HCT116 (cell line): Measurements from ENCODE around the gene PEDS1. TPM values are rescaled to one million over a fixed set of nuclear protein-coding genes. Genes with fewer than 3 reads are reported as not detected.

Source experiments
- ATAC-seq: fragments of 200-7000 bp; cut with Tn5 transposase; 2 replicates; pipeline ENCODE4 v1.9.1; 2020; ENCODE audit warnings: mild to moderate bottlenecking, moderate library complexity
- BruUV-seq: library from RNA; stranded (reverse); fragments of 400-500 nt; replicated peaks from 2 replicates; lab custom pipeline; 2021; lab: Mats Ljungman, UMichigan
- CTCF ChIA-PET: fragments of 300-600 bp; sonication (Branson Sonifier 250); formaldehyde crosslinking; loops from one replicate; lab custom pipeline; 2021; ENCODE audit warnings: antibody characterized with exemption; lab: Charles Lee
- POLR2A ChIA-PET: fragments of 300-600, 350-600 bp; sonication (Branson Sonifier 250); formaldehyde crosslinking; loops from one replicate; lab custom pipeline; 2021; ENCODE audit warnings: antibody characterized with exemption; lab: Charles Lee
- RAD21 ChIA-PET, 2 experiments: fragments of 300-600 bp; sonication (Branson Sonifier 250); formaldehyde crosslinking; loops; one replicate each; lab custom pipeline; 2023; ENCODE audit warnings: low total read pairs in 2 of 2; ENCODE audit not compliant: uncharacterized antibody in 2 of 2, unreplicated experiment in 2 of 2, low non-redundant PET in 1 of 2; lab: Charles Lee
- DNase-seq: peaks from one replicate; pipeline ENCODE4 v3.0.0-alpha.2; 2010; ENCODE audit warnings: low read depth, low spot score
- H2AFZ ChIP-seq: fragments of 200-600 bp; shearing (Covaris generic), sonication (generic); 2 replicates; pipeline ENCODE4 v1.6.1; 2017; ENCODE audit warnings: low read depth, mixed run types, mixed read lengths, antibody characterized with exemption, low read length; ENCODE audit not compliant: poor library complexity, severe bottlenecking
- H3K27ac ChIP-seq: 2 replicates; pipeline ENCODE4 v1.5.1; 2012; ENCODE audit warnings: low read depth, low read length
- H3K27me3 ChIP-seq: fragments of 200-600 bp; sonication (generic); 2 replicates; pipeline ENCODE4 v1.6.1; 2016; ENCODE audit warnings: mixed run types, low read length, mixed read lengths; ENCODE audit not compliant: insufficient read depth
- H3K36me3 ChIP-seq, 2 experiments: fragments of 200-500 bp in 1 of 2; fragments of 200-600 bp in 1 of 2; sonication (Bioruptor generic) in 1 of 2; sonication (generic) in 1 of 2; 2 replicates each; pipeline versions ENCODE4 v1.5.1 to v1.6.1; 2014 to 2016; ENCODE audit warnings: low read length in 2 of 2, inconsistent platforms in 1 of 2, mixed read lengths in 1 of 2, mixed run types in 1 of 2; ENCODE audit not compliant: insufficient read depth in 2 of 2, control insufficient read depth in 1 of 2
- H3K4me1 ChIP-seq, 2 experiments: fragments of 200-600 bp in 1 of 2; sonication (generic) in 1 of 2; 2 replicates each; pipeline versions ENCODE4 v1.5.1 to v1.6.1; 2012 to 2017; ENCODE audit warnings: low read length in 2 of 2, inconsistent platforms in 1 of 2, mild to moderate bottlenecking in 1 of 2, mixed read lengths in 1 of 2, mixed run types in 1 of 2, moderate library complexity in 1 of 2; ENCODE audit not compliant: insufficient read depth in 2 of 2, control insufficient read depth in 1 of 2
- H3K4me2 ChIP-seq: fragments of 200-600 bp; sonication (generic); 2 replicates; pipeline ENCODE4 v1.6.1; 2017; ENCODE audit warnings: mixed run types, low read length, mixed read lengths
- H3K4me3 ChIP-seq, 2 experiments: fragments of 200-600 bp in 1 of 2; sonication (generic) in 1 of 2; replicated peaks in 1 of 2; 2 replicates each; pipeline ENCODE4 v1.5.1; 2011 to 2016; ENCODE audit warnings: low read length in 2 of 2, control low read depth in 1 of 2, low read depth in 1 of 2, mild to moderate bottlenecking in 1 of 2, mixed read lengths in 1 of 2, mixed run types in 1 of 2
- H3K79me2 ChIP-seq: fragments of 200-600 bp; sonication (generic); 2 replicates; pipeline ENCODE4 v1.6.1; 2017; ENCODE audit warnings: mild to moderate bottlenecking, mixed run types, low read length, moderate library complexity, mixed read lengths; ENCODE audit not compliant: insufficient read depth
- H3K9ac ChIP-seq: fragments of 200-600 bp; sonication (generic); 2 replicates; pipeline ENCODE4 v1.6.1; 2016; ENCODE audit warnings: low read length, mixed read lengths
- H3K9me2 ChIP-seq: fragments of 200-600 bp; sonication (generic), shearing (Covaris generic); 2 replicates; pipeline ENCODE4 v1.6.1; 2017; ENCODE audit warnings: mixed run types, mild to moderate bottlenecking, moderate library complexity; ENCODE audit not compliant: insufficient read depth
- H3K9me3 ChIP-seq, 2 experiments: fragments of 200-500 bp in 1 of 2; fragments of 200-600 bp in 1 of 2; sonication (Bioruptor generic) in 1 of 2; sonication (generic) in 1 of 2; 2 replicates each; pipeline ENCODE4 v1.6.1; 2014 to 2017; ENCODE audit warnings: low read length in 2 of 2, mixed read lengths in 2 of 2, inconsistent platforms in 1 of 2, low read depth in 1 of 2, mild to moderate bottlenecking in 1 of 2, mixed run types in 1 of 2, moderate library complexity in 1 of 2; ENCODE audit not compliant: control insufficient read depth in 1 of 2, insufficient read depth in 1 of 2
- H4K20me1 ChIP-seq: fragments of 200-600 bp; sonication (generic), shearing (Covaris generic); 2 replicates; pipeline ENCODE4 v1.6.1; 2017; ENCODE audit warnings: mixed run types, mild to moderate bottlenecking, moderate library complexity; ENCODE audit not compliant: insufficient read depth
- ATF3 ChIP-seq: IDR thresholded peaks from 2 replicates; pipeline ENCODE4 v1.6.1; 2012
- CBX3 ChIP-seq: IDR thresholded peaks from 2 replicates; pipeline ENCODE4 v1.6.1; 2012; ENCODE audit warnings: low read depth
- CEBPB ChIP-seq: IDR thresholded peaks from 2 replicates; pipeline ENCODE4 v1.6.1; 2012; ENCODE audit warnings: low read depth
- CTCF ChIP-seq, 3 experiments: fragments of 200-600 bp in 1 of 3; sonication (generic) in 1 of 3; IDR thresholded peaks in 2 of 3; conservative IDR thresholded peaks in 1 of 3; 2 replicates each; pipeline ENCODE4 v1.5.1; 2012 to 2017; ENCODE audit warnings: low read depth in 2 of 3, low read length in 2 of 3, antibody characterized with exemption in 1 of 3, borderline replicate concordance in 1 of 3, control low read depth in 1 of 3, mild to moderate bottlenecking in 1 of 3, mixed read lengths in 1 of 3, mixed run types in 1 of 3, moderate library complexity in 1 of 3; ENCODE audit not compliant: insufficient read depth in 1 of 3
- EGR1 ChIP-seq: IDR thresholded peaks from 2 replicates; pipeline ENCODE4 v1.6.1; 2012; ENCODE audit warnings: low read depth
- ELF1 ChIP-seq: IDR thresholded peaks from 2 replicates; pipeline ENCODE4 v1.6.1; 2012; ENCODE audit warnings: low read depth, borderline replicate concordance
- EZH2phosphoT487 ChIP-seq: fragments of 200-600 bp; IDR thresholded peaks from 2 replicates; pipeline ENCODE4 v1.6.1; 2018; ENCODE audit warnings: antibody characterized with exemption, borderline replicate concordance
- FOSL1 ChIP-seq: IDR thresholded peaks from 2 replicates; pipeline ENCODE4 v1.6.1; 2012; ENCODE audit warnings: low read depth
- JUND ChIP-seq: IDR thresholded peaks from 2 replicates; pipeline ENCODE4 v1.6.1; 2012
- MAX ChIP-seq: IDR thresholded peaks from 2 replicates; pipeline ENCODE4 v1.6.1; 2012
- POLR2AphosphoS5 ChIP-seq: IDR thresholded peaks from 2 replicates; pipeline ENCODE4 v1.6.1; 2011; ENCODE audit warnings: mild to moderate bottlenecking, low read depth, low read length, moderate library complexity
- RAD21 ChIP-seq: IDR thresholded peaks from 2 replicates; pipeline ENCODE4 v1.6.1; 2012; ENCODE audit warnings: low read depth, mild to moderate bottlenecking
- REST ChIP-seq: IDR thresholded peaks from 2 replicates; pipeline ENCODE4 v1.6.1; 2012; ENCODE audit warnings: low read depth
- SIN3A ChIP-seq: IDR thresholded peaks from 2 replicates; pipeline ENCODE4 v1.6.1; 2012; ENCODE audit warnings: low read depth
- SRF ChIP-seq: IDR thresholded peaks from 2 replicates; pipeline ENCODE4 v1.6.1; 2012; ENCODE audit warnings: low read depth
- TCF7L2 ChIP-seq: IDR thresholded peaks from 2 replicates; pipeline ENCODE4 v1.7.0; 2011; ENCODE audit warnings: borderline replicate concordance, inconsistent platforms; ENCODE audit not compliant: insufficient read depth, insufficient read length; ENCODE audit errors: extremely low read depth
- YY1 ChIP-seq: IDR thresholded peaks from 2 replicates; pipeline ENCODE4 v1.6.1; 2011; ENCODE audit warnings: low read length, low read depth, moderate library complexity, mild to moderate bottlenecking; ENCODE audit not compliant: insufficient replicate concordance; ENCODE audit errors: extremely low read depth
- ZBTB33 ChIP-seq: IDR thresholded peaks from 2 replicates; pipeline ENCODE4 v1.6.1; 2011; ENCODE audit warnings: mild to moderate bottlenecking, low read length, moderate library complexity; ENCODE audit not compliant: insufficient replicate concordance; ENCODE audit errors: extremely low read depth
- ZFX ChIP-seq: fragments of 450-650 bp; IDR thresholded peaks from 2 replicates; pipeline ENCODE4 v1.6.1; 2017
- intact Hi-C: fragments of 100-400 bp; cut with micrococcal nuclease; formaldehyde crosslinking; loops from 2 replicates; pipeline ENCODE4 v1.10.0; 2022
- total RNA-seq: library from RNA; stranded (reverse); gene quantifications from one replicate; pipeline ENCODE4 v1.2.1, GENCODE V29; 2021; ENCODE audit not compliant: unreplicated experiment

The PEDS1 gene
- total RNA-seq, 1 experiment from 2014 or later = 31.9 TPM

GRCh38 chr20:50189681-50190250 lies 36.2 kb upstream of the PEDS1 start:
- Histone ChIP-seq H3K9ac (peak overlapping the region; percentile 85), H3K79me2 (peaks cover 26% of the 10 kb centered on the region), H3K27me3 (no peaks in the 10 kb centered on the region), H3K9me2 (no peaks in the 10 kb centered on the region), H3K4me1 (peaks cover 38 to 60% of the 10 kb centered on the region in 2 experiments), H3K9me3 (no peaks in the 10 kb centered on the region), H3K4me3 (peak overlapping the region; percentile 68 to 91), H2AFZ (peak overlapping the region; percentile 22), H3K4me2 (peak overlapping the region; percentile 96), H3K36me3 (peaks cover 0 to 4% of the 10 kb centered on the region in 2 experiments; a peak in 1 of 4 replicates), H3K27ac (peak overlapping the region; percentile 85; the same call in 1 of the 2 replicates), H4K20me1 (peaks cover 7% of the 10 kb centered on the region; the same call in 1 of the 2 replicates)
- RAD21 ChIA-PET = no interaction called here
- intact Hi-C loops = loop anchor here (5.0 kb wide), 3 partner anchors 93 to 543 kb away; partner anchors contain the start of gene PARD6B
- DNase-seq (no peak), ATAC-seq (peak; percentile 37)
- CTCF ChIA-PET = interaction anchor here (1.3 to 6.8 kb wide), 3 partner anchors 249 to 278 kb away, joined by 3 to 61 read pairs (median 5); no protein-coding TSS in a partner anchor
- POLR2A ChIA-PET = interaction anchor here (1.3 to 1.8 kb wide), 3 partner anchors 249 to 300 kb away, joined by 3 to 10 read pairs (median 4); no protein-coding TSS in a partner anchor
- no TSS peak for BruUV-seq
- no peak for TF ChIP-seq ATF3
- no peak for TF ChIP-seq SRF
- no peak for TF ChIP-seq CBX3
- TF ChIP-seq ZFX = no peak
- TF ChIP-seq FOSL1 = no peak
- no peak for TF ChIP-seq YY1
- TF ChIP-seq RAD21 = no peak
- no peak for TF ChIP-seq EGR1
- TF ChIP-seq REST = no peak
- TF ChIP-seq POLR2AphosphoS5 = no peak
- TF ChIP-seq EZH2phosphoT487 = no peak
- TF ChIP-seq MAX = no peak
- TF ChIP-seq JUND = no peak
- no peak for TF ChIP-seq ELF1
- no peak for TF ChIP-seq CEBPB
- TF ChIP-seq SIN3A = no peak
- TF ChIP-seq ZBTB33 = no peak
- TF ChIP-seq CTCF (IDR thresholded peaks at IDR 0.05 in 2 of 3, conservative IDR thresholded peaks at IDR 0.05 in 1 of 3; ENCODE audit: borderline replicate concordance in 1 of 3, insufficient read depth in 1 of 3, low read depth in 2 of 3, low read length in 2 of 3) = no peak
- no peak for TF ChIP-seq TCF7L2
